ENCODE results near the gene GCN1. TPM values are rescaled to one million over a fixed set of nuclear protein-coding genes. Genes with fewer than 3 reads are reported as not detected.

GCN1 gene
- polyA plus RNA-seq, 3 donors: 49.4 to 63.4 (median 55.9) TPM

- DNase-seq (ENCODE audit: extremely low read depth in 1 of 11, low read depth in 9 of 11, low spot score in 4 of 11): no peak
Observed at GRCh38 chr12:120132054-120132836, 62.3 kb downstream of the GCN1 start.

DNA sequence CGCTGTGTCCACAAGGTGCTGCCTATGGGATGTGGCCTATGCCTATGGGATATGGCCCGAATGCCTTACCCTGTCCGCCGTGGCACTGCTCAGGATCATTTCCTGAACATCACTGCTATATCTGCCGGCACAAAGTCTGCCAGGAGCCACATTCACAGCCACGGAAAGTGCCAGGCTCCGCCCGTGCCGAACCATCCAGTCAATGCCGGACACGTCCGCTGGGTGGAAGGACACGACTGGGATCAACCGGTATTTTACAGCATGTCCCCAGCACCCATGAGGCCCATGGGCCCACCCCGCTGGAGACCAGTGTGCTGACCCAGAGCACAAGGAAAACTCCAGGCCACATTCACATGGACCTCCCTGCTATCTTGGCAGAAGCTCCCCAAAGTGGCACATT is 63.4 kb downstream of the GCN1 start:
- no peak for DNase-seq (ENCODE audit: extremely low read depth in 1 of 11, low read depth in 9 of 11, low spot score in 4 of 11)

- no peak for DNase-seq (ENCODE audit: extremely low read depth in 1 of 11, low read depth in 9 of 11, low spot score in 4 of 11)
Observed at GRCh38 chr12:120130011-120130410, 64.5 kb downstream of the GCN1 start.

DNA sequence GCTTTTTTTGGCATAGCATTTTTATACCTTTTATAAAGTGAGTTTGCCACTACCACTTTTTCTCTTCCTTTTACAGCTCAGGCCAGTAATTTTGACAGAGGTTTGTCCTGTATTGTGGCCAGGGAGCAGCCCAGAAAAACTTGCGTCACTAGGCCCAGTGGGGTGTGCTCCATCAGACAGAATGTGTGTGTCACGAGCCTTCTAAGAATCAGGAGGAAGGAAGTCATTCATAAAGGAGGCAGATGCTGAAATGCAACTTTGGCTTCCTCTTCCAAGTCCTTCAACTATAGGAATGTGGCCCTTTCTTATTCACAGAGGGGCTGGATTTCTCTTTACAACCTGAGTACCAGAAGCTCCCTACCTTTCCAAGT is 67.9 kb downstream of the GCN1 start:
- DNase-seq (ENCODE audit: extremely low read depth in 1 of 11, low read depth in 9 of 11, low spot score in 4 of 11): no peak

- no peak for DNase-seq (ENCODE audit: extremely low read depth in 1 of 11, low read depth in 9 of 11, low spot score in 4 of 11)
Observed at GRCh38 chr12:120125792-120126634, 68.5 kb downstream of the GCN1 start.

- no peak for DNase-seq (ENCODE audit: extremely low read depth in 1 of 11, low read depth in 9 of 11, low spot score in 4 of 11)
Observed at GRCh38 chr12:120125029-120125428, 69.5 kb downstream of the GCN1 start.

- no peak for DNase-seq (ENCODE audit: extremely low read depth in 1 of 11, low read depth in 9 of 11, low spot score in 4 of 11)
Observed at GRCh38 chr12:120121766-120122293, 72.7 kb downstream of the GCN1 start.

DNA sequence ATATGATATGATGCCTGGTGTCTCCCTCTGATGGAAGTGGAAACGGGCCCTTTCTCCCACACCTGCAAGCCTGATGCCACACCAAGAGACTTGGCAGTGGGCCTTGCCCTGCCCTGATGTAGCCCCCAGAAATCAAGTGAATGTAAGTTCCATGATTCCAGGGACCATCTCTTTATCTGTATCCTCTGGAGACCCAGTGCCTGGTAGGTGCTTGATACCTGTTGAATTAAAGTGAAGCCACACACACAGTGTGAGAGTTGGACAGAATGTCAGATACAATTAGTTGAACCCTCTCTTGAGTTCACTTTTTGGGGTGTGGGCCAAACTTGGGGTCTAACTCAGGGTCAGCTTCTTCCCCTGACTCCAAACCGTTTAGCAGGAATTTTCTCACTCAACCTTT is 73.2 kb downstream of the GCN1 start:
- DNase-seq (ENCODE audit: extremely low read depth in 1 of 11, low read depth in 9 of 11, low spot score in 4 of 11): no peak

DNA sequence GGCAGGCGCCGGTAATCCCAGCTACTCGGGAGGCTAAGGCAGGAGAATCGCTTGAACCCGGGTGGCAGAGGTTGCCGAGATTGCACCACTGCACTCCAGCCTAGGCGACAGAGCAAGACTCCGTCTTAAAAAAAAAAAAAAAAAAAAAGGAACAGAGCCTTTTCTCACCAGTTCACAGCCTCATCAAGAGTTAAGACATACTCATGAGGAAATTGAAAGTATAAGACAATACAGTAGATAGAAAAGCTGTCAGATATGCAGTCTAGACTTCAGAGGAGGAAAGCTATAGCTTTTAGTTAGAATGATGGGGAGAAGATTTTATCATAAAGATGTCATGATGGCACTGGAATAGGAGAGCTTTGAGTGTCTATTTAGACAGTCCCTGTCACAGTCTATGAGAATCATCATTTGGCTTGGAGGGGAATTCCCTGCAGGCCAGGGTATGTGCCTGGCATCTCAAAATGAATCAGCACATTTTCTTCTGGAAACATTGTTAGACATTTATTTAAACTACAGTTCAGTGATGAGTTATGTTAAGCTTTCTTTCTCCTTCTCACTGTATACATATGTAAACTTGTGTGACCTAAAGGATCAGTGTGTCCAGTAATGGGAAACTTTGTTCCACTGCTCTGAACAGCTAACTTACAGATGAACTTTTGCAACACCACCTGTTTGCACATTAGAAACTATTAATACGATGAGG is 75.1 kb downstream of the GCN1 start:
- DNase-seq (ENCODE audit: extremely low read depth in 1 of 11, low read depth in 9 of 11, low spot score in 4 of 11): no peak

DNA sequence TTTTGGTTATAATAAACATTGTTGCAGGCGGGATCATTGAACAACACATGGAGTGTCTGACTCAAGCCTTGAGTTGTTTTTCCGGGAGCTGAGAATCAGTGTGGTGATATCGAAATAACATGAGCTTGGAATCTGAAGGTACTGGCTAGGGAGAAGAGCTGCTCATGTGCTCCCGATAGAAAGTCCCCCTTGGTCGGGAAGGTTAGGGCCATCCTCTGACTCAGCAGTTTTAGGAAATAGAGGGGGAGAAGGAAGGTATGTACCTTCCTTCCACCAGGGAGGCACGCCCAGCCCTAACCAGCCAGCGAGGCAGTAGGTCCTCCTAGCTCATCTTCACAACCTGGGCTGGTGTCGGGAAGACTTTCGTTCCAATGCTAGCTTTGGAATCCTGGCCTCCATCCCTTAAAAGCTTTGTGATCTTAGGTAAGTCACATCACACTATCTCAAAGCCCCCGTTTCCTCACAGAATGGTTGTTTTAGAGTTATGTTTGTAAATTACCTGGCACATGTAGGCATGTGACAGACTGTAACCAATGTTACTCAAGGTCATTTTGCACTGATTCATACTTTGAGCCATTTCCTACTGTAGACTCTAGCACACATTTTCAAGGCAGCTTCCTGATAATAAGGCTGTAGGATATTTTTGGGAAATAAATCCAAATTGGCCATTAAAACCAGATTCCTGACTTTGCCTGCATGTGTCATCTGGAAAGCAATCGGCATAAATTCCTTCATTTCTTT is 76.0 kb downstream of the GCN1 start:
- DNase-seq (ENCODE audit: extremely low read depth in 1 of 11, low read depth in 9 of 11, low spot score in 4 of 11): no peak

GRCh38 chr12:120117961-120118320 is 76.6 kb downstream of the GCN1 start:
- no peak for DNase-seq (ENCODE audit: extremely low read depth in 1 of 11, low read depth in 9 of 11, low spot score in 4 of 11)

DNA sequence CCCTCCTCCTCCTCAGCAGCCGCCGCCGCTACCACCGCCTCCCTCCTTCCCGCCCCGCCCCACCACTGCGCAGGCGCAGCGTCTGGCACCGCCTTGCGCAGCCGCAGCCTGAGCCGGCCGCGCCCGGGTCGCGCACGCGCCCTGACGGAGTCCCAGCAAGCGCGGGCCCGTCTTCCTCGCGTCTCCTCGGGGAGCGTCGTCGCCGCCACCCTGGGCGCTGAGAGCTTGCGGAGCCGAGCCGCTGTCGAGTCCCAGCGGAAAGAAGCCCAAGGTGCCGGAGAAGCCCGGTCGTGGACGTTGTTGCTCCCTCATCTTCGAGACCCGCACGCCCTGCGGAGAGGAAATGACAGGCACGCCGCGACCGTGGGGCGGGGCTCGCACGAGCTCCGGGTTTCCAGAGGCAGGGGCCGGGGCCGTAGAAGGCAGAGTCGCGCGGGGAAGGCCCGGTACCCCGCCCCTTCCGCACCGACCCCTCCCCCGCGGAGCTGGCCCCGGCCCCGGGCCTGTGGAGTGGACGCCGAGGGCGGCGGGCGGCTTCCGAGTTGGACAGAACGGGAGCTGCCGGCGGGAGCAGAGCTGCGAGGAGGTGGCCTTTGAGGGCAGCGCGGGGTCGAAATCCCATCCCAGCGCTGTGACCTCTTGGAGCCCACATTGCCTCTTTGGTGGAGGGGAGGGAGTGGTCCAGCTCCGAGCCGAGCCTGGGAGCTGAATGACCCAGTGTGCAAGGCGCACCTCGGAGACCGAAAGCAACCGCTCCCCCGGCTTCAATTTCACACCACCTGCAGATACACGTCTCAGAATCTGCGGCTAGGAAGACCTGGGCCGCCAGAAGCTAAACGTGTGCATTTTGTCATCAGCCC is 77.5 kb downstream of the GCN1 start:
- peak; percentile 82 to 92 (median 89) for DNase-seq (ENCODE audit: extremely low read depth in 1 of 11, low read depth in 9 of 11, low spot score in 4 of 11)

- DNase-seq (ENCODE audit: extremely low read depth in 1 of 11, low read depth in 9 of 11, low spot score in 4 of 11): no peak
Observed at GRCh38 chr12:120116441-120116791, 78.1 kb downstream of the GCN1 start, which contains the start of gene RAB35. Gene RAB35 (minus strand): TSS chr12:120116753. CDS start chr12:120116650, 103 bp downstream.

DNA sequence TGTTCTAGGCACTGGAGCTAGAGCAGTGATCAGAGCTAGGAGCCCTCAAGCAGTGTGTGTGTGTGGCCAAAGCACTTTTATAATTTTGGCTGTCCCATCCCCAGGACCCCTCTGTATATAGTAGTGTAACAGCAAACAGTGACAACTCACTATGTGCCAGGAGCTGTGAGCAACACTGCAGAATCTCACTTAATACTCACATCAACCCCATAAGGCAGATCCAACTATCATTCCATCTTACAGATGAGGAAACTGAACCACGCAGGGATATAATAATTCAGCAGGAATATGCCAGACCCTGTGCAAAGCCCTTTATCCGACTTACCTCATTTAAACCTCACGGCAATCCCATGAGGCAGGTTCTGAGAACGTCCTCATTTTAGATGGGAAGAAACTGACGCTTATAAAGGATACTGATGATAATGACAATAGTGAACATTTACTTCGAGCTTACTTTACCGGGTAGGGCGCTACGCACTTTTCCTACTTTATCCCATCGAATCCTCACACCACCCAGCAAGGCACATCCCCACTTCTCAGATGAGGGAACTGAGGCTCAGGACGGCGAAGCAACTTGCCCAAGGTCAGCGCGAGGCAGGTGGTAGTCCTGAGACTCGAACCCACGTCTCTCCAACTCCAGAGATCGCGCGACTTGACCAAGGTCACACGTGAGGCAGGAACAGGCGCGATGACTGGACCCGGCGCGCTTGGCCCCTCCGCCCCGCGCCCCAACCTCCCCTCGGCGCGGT is 78.6 kb downstream of the GCN1 start:
- no peak for DNase-seq (ENCODE audit: extremely low read depth in 1 of 11, low read depth in 9 of 11, low spot score in 4 of 11)

DNA sequence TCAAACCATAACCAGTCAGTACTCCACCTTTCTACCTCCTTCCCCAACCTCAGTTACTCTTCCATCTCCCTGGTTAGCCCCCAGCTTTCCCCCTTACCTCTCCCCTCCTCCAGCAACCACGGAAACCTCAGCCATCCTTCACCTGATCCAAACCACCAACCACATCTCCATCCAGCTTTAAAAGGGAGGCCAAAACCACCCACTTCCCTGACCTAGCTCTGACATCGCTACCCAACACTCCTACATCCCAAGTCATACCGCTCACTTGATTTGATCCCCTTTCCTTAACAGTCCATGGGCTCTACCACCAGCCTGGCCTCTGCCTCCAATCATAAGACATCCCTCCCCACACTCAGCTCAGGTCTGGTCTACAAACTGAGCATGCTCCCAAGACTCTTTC is 79.4 kb downstream of the GCN1 start:
- DNase-seq (ENCODE audit: extremely low read depth in 1 of 11, low read depth in 9 of 11, low spot score in 4 of 11): no peak

DNA sequence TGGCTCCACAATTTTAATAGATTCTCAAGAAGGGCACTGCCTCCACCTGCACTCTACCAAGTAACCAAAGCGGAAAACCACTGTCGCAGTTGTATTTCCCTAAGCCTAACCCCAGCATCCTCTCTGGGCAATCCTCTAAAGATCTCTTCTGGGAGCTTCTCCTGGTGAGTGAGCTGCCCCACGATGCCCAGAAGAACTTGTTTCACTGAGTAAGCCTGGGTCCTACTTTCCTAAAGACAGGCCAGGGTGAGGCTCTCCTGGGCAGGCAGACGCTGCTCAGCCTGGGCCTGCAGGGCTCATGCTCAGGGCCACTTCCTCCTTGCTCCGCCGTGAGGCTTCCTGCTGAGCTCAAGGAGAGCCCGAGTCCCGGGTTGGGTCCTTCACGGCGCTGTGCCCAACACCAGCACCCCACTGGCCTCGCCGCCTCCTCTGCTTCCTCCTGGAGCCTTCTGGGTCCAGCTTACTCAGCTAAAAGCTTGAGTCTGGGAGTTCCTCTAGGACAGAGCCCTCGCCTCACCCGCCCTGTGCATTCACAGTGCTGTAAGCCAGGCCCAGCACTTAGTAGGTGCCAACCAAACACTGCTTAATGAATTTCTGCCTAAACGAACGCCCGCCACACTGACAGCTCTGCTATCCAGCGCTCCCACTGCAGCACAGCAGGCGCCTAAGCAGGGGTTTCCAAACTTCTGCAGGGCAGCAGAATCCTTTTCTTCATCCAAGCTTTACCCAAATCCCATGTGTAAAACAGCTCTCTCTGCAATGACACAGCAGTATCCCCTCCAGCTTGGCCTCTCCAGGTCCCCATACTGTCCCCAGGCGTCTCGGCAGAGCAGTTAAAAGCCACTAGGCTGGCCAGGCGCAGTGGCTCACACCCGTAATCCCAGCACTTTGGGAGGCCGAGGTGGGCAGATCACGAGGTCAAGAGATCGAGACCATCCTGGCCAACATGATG is 83.7 kb downstream of the GCN1 start:
- DNase-seq (ENCODE audit: extremely low read depth in 1 of 11, low read depth in 9 of 11, low spot score in 4 of 11): no peak
